Spinal cord (tissue), 4 donors: ENCODE data around the gene SHC2. TPM values are rescaled to one million over a fixed set of nuclear protein-coding genes. Genes with fewer than 3 reads are reported as not detected.

Source experiments
- polyA plus RNA-seq, 2 donors: library from polyadenylated mRNA; unstranded; fragments of 120-200 nt; gene quantifications; one replicate each; pipeline ENCODE4 v1.2.1, GENCODE V29; 2013; ENCODE audit not compliant: insufficient read length in 2 of 2
- small RNA-seq: library from RNA; depleted of rRNA; stranded (forward); fragments of <200 nt; gene quantifications from one replicate; pipeline ENCODE3, GENCODE V24; 2014; ENCODE audit warnings: low replicate concordance
- total RNA-seq, 2 donors: library from RNA; depleted of rRNA in 1 of 2; stranded (reverse); fragments of 120-200 nt in 1 of 2; fragments of >200 nt in 1 of 2; gene quantifications; one replicate each; pipeline versions ENCODE4 v1.2.3 to v1.2.4, GENCODE V29; 2013 to 2014

SHC2 gene
- total and polyA plus RNA-seq, 4 donors: 15.5 to 111 (median 58.4) TPM

Small RNA genes within 50 kb of the gene (small RNA-seq; reads per million reads assigned to genes)
- gene RNA5SP462: not detected

Other genes starting within 250 kb of the SHC2 start
- gene PLPP2, start 169.6 kb downstream of the SHC2 start, total RNA-seq: 10 to 100 TPM; 11.8 to 12.4 TPM
- gene PLPP2, start 169.6 kb downstream of the SHC2 start, polyA plus RNA-seq: 10 to 100 TPM; 15.2 to 24.2 TPM
- 10 to 100 TPM in 1 of 2 donors, 1 to 10 TPM in 1; 9.4 to 17.7 TPM for gene MIER2, start 116.2 kb downstream of the SHC2 start, total RNA-seq
- gene MIER2, start 116.2 kb downstream of the SHC2 start, polyA plus RNA-seq: 10 to 100 TPM; 39.2 to 49.0 TPM
- gene C2CD4C, start 51.9 kb downstream of the SHC2 start, total RNA-seq: 1 to 10 TPM; 8.7 to 9.4 TPM
- gene C2CD4C, start 51.9 kb downstream of the SHC2 start, polyA plus RNA-seq: 10 to 100 TPM; 30.8 to 32.6 TPM
- gene MADCAM1, start 35.5 kb upstream of the SHC2 start, total RNA-seq: 1 to 10 TPM in 1 of 2 donors, under 1 TPM in 1; 0.40 to 2.6 TPM
- gene MADCAM1, start 35.5 kb upstream of the SHC2 start, polyA plus RNA-seq: 1 to 10 TPM; 5.3 to 7.1 TPM
- 10 to 100 TPM in 1 of 2 donors, 1 to 10 TPM in 1; 9.9 to 23.9 TPM for gene TPGS1, start 46.5 kb upstream of the SHC2 start, total RNA-seq
- 10 to 100 TPM; 30.3 to 31.3 TPM for gene TPGS1, start 46.5 kb upstream of the SHC2 start, polyA plus RNA-seq
- 10 to 100 TPM; 35.5 to 85.5 TPM for gene CDC34, start 70.7 kb upstream of the SHC2 start, total RNA-seq
- gene CDC34, start 70.7 kb upstream of the SHC2 start, polyA plus RNA-seq: 10 to 100 TPM; 86.6 to 92.0 TPM
- under 1 TPM in 1 of 2 donors, not detected in 1; 0.33 TPM for gene GZMM, start 83.0 kb upstream of the SHC2 start, total RNA-seq
- under 1 TPM; 0.55 to 0.68 TPM for gene GZMM, start 83.0 kb upstream of the SHC2 start, polyA plus RNA-seq
- gene BSG, start 111.6 kb upstream of the SHC2 start, total RNA-seq: 100 to 1,000 TPM; 177 to 638 TPM
- 100 to 1,000 TPM; 484 to 623 TPM for gene BSG, start 111.6 kb upstream of the SHC2 start, polyA plus RNA-seq
- 10 to 100 TPM in 1 of 2 donors, 1 to 10 TPM in 1; 8.6 to 35.7 TPM for gene HCN2, start 128.8 kb upstream of the SHC2 start, total RNA-seq
- 10 to 100 TPM; 82.5 to 85.8 TPM for gene HCN2, start 128.8 kb upstream of the SHC2 start, polyA plus RNA-seq
- gene POLRMT, start 172.5 kb upstream of the SHC2 start, total RNA-seq: 10 to 100 TPM; 11.8 to 40.8 TPM
- gene POLRMT, start 172.5 kb upstream of the SHC2 start, polyA plus RNA-seq: 10 to 100 TPM; 51.6 to 54.2 TPM
- gene FGF22, start 178.8 kb upstream of the SHC2 start, total RNA-seq: 1 to 10 TPM in 1 of 2 donors, under 1 TPM in 1; 0.72 to 1.2 TPM
- 1 to 10 TPM; 2.2 to 2.5 TPM for gene FGF22, start 178.8 kb upstream of the SHC2 start, polyA plus RNA-seq
- gene RNF126, start 202.2 kb upstream of the SHC2 start, total RNA-seq: 10 to 100 TPM; 13.4 to 20.3 TPM
- gene RNF126, start 202.2 kb upstream of the SHC2 start, polyA plus RNA-seq: 10 to 100 TPM; 50.9 to 61.6 TPM
- 10 to 100 TPM; 11.5 to 32.1 TPM for gene FSTL3, start 215.4 kb upstream of the SHC2 start, total RNA-seq
- 10 to 100 TPM; 11.3 to 18.5 TPM for gene FSTL3, start 215.4 kb upstream of the SHC2 start, polyA plus RNA-seq
- gene PRSS57, start 234.4 kb upstream of the SHC2 start, total RNA-seq: 1 to 10 TPM in 1 of 2 donors, under 1 TPM in 1; 0.33 to 1.1 TPM
- gene PRSS57, start 234.4 kb upstream of the SHC2 start, polyA plus RNA-seq: under 1 TPM in 1 of 2 donors, not detected in 1; 0.15 TPM
- 10 to 100 TPM; 48.8 to 72.4 TPM for gene PALM, start 247.9 kb upstream of the SHC2 start, total RNA-seq
- 100 to 1,000 TPM; 237 to 260 TPM for gene PALM, start 247.9 kb upstream of the SHC2 start, polyA plus RNA-seq